Stimulated activated CD4-positive, alpha-beta T cell treated with anti-CD3 and anti-CD28 coated beads, Interleukin-4, amount 100 ng/mL, for 1 hour (primary cell): ENCODE data around the gene TMEM203.

Source experiments
- DNase-seq: peaks from one replicate; pipeline ENCODE4 v3.0.0-alpha.2; 2020

Gene TMEM203

GRCh38 chr9:137217276-137218211, 12.1 kb upstream of the TMEM203 start:
- DNase-seq, result no peak

- no peak for DNase-seq
These were observed 10.9 kb upstream of the TMEM203 start for GRCh38 chr9:137216188-137216965.

GRCh38 chr9:137215196-137215986, 9.9 kb upstream of the TMEM203 start:
- no peak for DNase-seq

- DNase-seq, result no peak
These were observed 9.2 kb upstream of the TMEM203 start for GRCh38 chr9:137214620-137215019.

GRCh38 chr9:137213160-137214060, 8.0 kb upstream of the TMEM203 start:
- DNase-seq, result no peak

- no peak for DNase-seq
These were observed 7.1 kb upstream of the TMEM203 start for GRCh38 chr9:137212520-137212919.

GRCh38 chr9:137211532-137211931, 6.1 kb upstream of the TMEM203 start:
- no peak for DNase-seq

GRCh38 chr9:137206602-137207001, 1.2 kb upstream of the TMEM203 start:
- no peak for DNase-seq

- DNase-seq, result no peak
These were observed 720 bp downstream of the TMEM203 start for GRCh38 chr9:137204731-137205125.

- DNase-seq, result no peak
These were observed 2.5 kb downstream of the TMEM203 start for GRCh38 chr9:137202966-137203365.

GRCh38 chr9:137201205-137201868, 4.1 kb downstream of the TMEM203 start:
- no peak for DNase-seq

- DNase-seq, result peak; percentile 98
These were observed 4.9 kb downstream of the TMEM203 start, which contains the start of gene TPRN for GRCh38 chr9:137200311-137201204. TPRN (minus strand) TSS chr9:137200741; CDS start chr9:137200711, 30 bp downstream.

GRCh38 chr9:137199411-137200121, 5.9 kb downstream of the TMEM203 start:
- no peak for DNase-seq

GRCh38 chr9:137198902-137199283, 6.6 kb downstream of the TMEM203 start:
- DNase-seq, result no peak

GRCh38 chr9:137198051-137198901, 7.2 kb downstream of the TMEM203 start:
- DNase-seq, result no peak

GRCh38 chr9:137195525-137196220, 9.8 kb downstream of the TMEM203 start:
- no peak for DNase-seq

GRCh38 chr9:137194909-137195308, 10.5 kb downstream of the TMEM203 start:
- DNase-seq, result no peak

- DNase-seq, result no peak
These were observed 11.1 kb downstream of the TMEM203 start for GRCh38 chr9:137194388-137194787.
